G401 (cell line): ENCODE measurements around the gene ZCCHC14. TPM values are rescaled to one million over a fixed set of nuclear protein-coding genes. Genes with fewer than 3 reads are reported as not detected.

Experiments used
- DNase-seq: peaks from one replicate; pipeline ENCODE4 v3.0.0-alpha.2; 2015; ENCODE audit warnings: low spot score
- in situ Hi-C: cut with HindIII; loops from 2 replicates; pipeline ENCODE4 v1.10.0; 2016; ENCODE audit warnings: low sequenced_read_pairs, mixed read lengths
- total RNA-seq: library from RNA; depleted of rRNA; stranded (reverse); fragments of >200 nt; shearing (Covaris generic); gene quantifications from 2 replicates; pipeline ENCODE4 v1.2.3, GENCODE V29; 2014; rRNA removed

The ZCCHC14 gene
- total RNA-seq, 1 experiment from 2014 or later, result 12.9 TPM

- in situ Hi-C loops, result no loop called here
- no peak for DNase-seq
Measured at GRCh38 chr16:87360862-87361610, 131.8 kb downstream of the ZCCHC14 start.

- in situ Hi-C loops, result no loop called here
- DNase-seq, result no peak
Measured at GRCh38 chr16:87359121-87359520, 133.7 kb downstream of the ZCCHC14 start.

- in situ Hi-C loops, result no loop called here
- DNase-seq, result peak; percentile 67
Measured at GRCh38 chr16:87358696-87359095, 134.1 kb downstream of the ZCCHC14 start.

GRCh38 chr16:87358250-87358649 is 134.6 kb downstream of the ZCCHC14 start:
- DNase-seq, result peak; percentile 97

GRCh38 chr16:87356491-87356853 is 136.4 kb downstream of the ZCCHC14 start:
- no peak for DNase-seq
- in situ Hi-C loops, result no loop called here

More at GRCh38 chr16:87358250-87358649, 134.6 kb downstream of the ZCCHC14 start:
- in situ Hi-C loops, result no loop called here

Other genes with a start within 250 kb of the ZCCHC14 start
- 7.0 and 14.2 TPM in 2 replicates for gene C16orf95, start 175.6 kb downstream of the ZCCHC14 start, total RNA-seq
- 11.9 and 15.4 TPM in 2 replicates for gene FBXO31, start 109.2 kb downstream of the ZCCHC14 start, total RNA-seq
- 26.7 and 40.8 TPM in 2 replicates for gene MAP1LC3B, start 100.7 kb downstream of the ZCCHC14 start, total RNA-seq
- gene JPH3, start 109.5 kb upstream of the ZCCHC14 start, total RNA-seq, result 22.1 and 30.0 TPM in 2 replicates